GM12875 (cell line): Measurements from ENCODE around the gene CRB3.
"Not testable (repeated sequence)": the region's sequence is repeated elsewhere in the genome, so short reads cannot be mapped to it uniquely, and the experiment has no call there.

Source experiments
- H3K4me3 ChIP-seq: one replicate; pipeline ENCODE4 v1.5.1; 2011; ENCODE audit warnings: low read depth, low read length, control low read depth
- TF ChIP-seq, protein P1 (sequence below): IDR thresholded peaks from 2 replicates; pipeline ENCODE4 v1.5.1; 2011; ENCODE audit warnings: low read depth, mild to moderate bottlenecking, control low read depth, inconsistent platforms, low read length, moderate library complexity, borderline replicate concordance; ENCODE audit not compliant: insufficient read depth

The CRB3 gene

DNA sequence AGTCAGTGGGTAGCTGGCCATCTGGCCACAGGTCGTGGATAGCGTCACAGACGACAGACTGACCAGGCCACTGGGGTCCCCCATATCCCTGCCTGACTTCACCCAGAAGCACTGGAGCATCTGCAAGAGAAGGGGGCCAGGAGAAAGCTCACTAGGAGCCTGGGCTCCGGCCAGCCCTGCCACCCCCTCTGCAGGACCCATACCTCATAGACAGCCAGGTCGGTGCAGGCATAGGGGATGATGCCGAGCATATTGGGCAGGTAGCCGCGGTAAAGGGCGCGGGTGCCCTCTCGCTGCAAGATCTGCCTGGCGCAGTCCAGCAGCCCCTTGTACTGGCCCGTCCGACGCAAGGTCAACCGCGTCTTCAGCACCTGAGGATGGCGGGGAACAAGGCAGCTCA is 36.9 kb upstream of the CRB3 start:
- no peak overlapping the region for H3K4me3 ChIP-seq
- TF ChIP-seq, protein P1, sequence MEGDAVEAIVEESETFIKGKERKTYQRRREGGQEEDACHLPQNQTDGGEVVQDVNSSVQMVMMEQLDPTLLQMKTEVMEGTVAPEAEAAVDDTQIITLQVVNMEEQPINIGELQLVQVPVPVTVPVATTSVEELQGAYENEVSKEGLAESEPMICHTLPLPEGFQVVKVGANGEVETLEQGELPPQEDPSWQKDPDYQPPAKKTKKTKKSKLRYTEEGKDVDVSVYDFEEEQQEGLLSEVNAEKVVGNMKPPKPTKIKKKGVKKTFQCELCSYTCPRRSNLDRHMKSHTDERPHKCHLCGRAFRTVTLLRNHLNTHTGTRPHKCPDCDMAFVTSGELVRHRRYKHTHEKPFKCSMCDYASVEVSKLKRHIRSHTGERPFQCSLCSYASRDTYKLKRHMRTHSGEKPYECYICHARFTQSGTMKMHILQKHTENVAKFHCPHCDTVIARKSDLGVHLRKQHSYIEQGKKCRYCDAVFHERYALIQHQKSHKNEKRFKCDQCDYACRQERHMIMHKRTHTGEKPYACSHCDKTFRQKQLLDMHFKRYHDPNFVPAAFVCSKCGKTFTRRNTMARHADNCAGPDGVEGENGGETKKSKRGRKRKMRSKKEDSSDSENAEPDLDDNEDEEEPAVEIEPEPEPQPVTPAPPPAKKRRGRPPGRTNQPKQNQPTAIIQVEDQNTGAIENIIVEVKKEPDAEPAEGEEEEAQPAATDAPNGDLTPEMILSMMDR, result no peak

DNA sequence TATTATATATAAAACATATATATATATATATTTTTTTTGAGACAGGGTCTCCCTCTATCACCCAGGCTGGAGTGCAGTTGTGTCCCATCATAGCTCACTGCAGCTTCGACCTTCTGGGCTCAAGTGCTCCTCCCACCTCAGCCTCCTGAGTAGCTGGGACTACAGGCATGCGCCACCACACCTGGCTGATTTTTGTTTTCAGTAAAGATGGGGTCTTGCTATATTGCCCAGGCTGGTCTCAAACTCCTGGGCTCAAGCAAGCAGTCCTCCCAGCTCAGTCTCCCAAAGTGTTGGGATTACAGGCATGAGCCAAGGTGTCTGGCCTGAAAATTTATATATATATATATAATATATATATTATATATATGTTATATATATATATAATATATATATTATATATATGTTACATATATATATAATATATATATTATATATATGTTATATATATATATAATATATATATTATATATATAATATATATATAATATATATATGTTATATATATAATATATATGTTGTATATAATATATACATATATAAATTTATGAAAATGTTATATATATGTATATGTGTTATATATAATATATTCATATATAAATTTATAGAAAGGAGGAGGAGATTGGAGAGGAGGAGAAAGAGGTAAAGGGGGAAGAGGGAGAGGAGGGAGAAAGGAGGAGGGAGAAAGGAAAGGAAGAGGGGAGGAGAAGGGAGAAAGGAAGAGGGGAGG is 35.2 kb upstream of the CRB3 start:
- not testable (repeated sequence) for H3K4me3 ChIP-seq

GRCh38 chr19:6429419-6430221 is 34.5 kb upstream of the CRB3 start:
- no peak overlapping the region for H3K4me3 ChIP-seq
- TF ChIP-seq, protein P1, result no peak

DNA sequence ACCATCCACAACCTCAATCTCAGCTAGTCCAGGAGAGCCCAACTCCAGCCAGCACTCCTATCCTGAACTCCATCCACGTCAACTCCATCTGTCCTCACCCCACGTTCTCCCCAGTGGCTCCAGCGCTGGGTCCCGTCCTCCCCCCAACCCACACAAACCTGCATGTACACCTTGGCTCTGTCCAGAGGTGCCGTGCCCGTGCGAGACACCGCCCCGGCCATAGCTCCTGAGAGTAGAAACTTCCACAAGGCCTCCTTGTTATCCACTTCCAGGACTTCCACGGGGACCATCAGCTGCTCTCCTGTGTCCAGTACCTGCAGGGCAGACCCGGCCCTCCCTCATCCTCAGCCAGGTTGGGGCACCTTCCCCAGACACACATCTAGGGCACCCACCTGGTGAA is 32.2 kb upstream of the CRB3 start:
- TF ChIP-seq, protein P1, result no peak
- no peak overlapping the region for H3K4me3 ChIP-seq

DNA sequence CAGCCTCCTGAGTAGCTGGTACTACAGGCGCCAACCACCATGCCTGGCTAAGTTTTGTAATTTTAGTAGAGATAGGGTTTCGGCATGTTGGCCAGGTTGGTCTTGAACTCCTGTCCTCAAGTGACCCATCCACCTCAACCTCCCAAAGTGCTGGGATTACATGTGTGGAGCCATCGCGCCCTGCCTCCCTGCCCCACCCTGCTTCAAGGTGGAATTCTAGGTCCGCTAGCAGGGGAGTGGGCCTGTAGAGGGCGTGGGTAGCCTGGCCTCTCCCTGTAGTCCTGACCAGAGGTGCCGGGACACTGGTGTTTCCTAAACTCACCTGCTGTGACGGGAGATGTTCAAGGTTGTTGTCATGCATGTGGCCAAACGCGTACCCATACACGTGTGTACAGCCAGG is 30.9 kb upstream of the CRB3 start:
- H3K4me3 ChIP-seq, result no peak overlapping the region
- TF ChIP-seq, protein P1, result no peak

- TF ChIP-seq, protein P1, result no peak
These were observed 30.4 kb upstream of the CRB3 start, which contains the start of gene SLC25A41 for GRCh38 chr19:6433663-6434062. Gene SLC25A41 (minus strand): TSS chr19:6433763. CDS start chr19:6433693, 70 bp downstream.

DNA sequence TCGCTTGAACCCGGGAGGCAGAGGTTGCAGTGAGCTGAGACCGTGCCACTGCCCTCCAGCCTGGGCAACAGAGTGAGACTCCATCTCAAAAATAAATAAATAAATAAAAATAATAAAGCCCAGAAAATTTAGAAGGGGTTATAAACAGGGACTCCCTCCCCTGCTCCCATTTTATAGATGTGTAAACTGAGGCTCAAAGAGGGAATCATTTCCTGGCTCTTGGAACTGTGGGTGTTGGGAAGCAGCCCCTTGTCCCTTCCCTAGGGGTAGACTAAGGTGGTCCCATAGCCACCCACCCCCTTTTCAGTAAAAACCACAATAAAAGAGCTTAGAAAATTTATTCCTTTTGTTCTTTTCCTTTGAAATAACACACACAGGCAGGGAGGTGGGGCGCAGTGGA is 24.3 kb upstream of the CRB3 start:
- no peak overlapping the region for H3K4me3 ChIP-seq
- TF ChIP-seq, protein P1, result no peak

More at GRCh38 chr19:6433663-6434062, 30.4 kb upstream of the CRB3 start, which contains the start of gene SLC25A41:
- H3K4me3 ChIP-seq, result no peak within 1 kb of the TSS
